Sciatic nerve (tissue), 2 donors: ENCODE measurements around the gene AMBP. TPM values are rescaled to one million over a fixed set of nuclear protein-coding genes. Genes with fewer than 3 reads are reported as not detected.
A peak's percentile ranks its signal among the peaks of the same experiment; 100 is the strongest.

ENCODE experiments used
- ATAC-seq: fragments of 200-7000 bp; cut with Tn5 transposase; one replicate; pipeline ENCODE4 v1.9.1; 2020; ENCODE audit warnings: mild to moderate bottlenecking, moderate library complexity
- DNase-seq: peaks from one replicate; pipeline ENCODE4 v3.0.0-alpha.2; 2020; ENCODE audit warnings: low spot score
- intact Hi-C: fragments of 100-400 bp; cut with DNase I; formaldehyde crosslinking; loops from one replicate; pipeline ENCODE4 v1.14.2; 2022
- total RNA-seq: library from RNA; stranded (reverse); fragmentation: NEBNext Ultra II Directional; extraction: Animal tissue kit (Norgen Biotek cat#: 25700); gene quantifications from one replicate; pipeline ENCODE4 v1.2.1, GENCODE V29; 2021
- donor health status: DM: no; HTN: no; CAD: no.
- donor health status: DM: no; HTN: no; CAD: no.

Gene AMBP
- total RNA-seq, 1 donor from 2014 or later: not detected

DNA sequence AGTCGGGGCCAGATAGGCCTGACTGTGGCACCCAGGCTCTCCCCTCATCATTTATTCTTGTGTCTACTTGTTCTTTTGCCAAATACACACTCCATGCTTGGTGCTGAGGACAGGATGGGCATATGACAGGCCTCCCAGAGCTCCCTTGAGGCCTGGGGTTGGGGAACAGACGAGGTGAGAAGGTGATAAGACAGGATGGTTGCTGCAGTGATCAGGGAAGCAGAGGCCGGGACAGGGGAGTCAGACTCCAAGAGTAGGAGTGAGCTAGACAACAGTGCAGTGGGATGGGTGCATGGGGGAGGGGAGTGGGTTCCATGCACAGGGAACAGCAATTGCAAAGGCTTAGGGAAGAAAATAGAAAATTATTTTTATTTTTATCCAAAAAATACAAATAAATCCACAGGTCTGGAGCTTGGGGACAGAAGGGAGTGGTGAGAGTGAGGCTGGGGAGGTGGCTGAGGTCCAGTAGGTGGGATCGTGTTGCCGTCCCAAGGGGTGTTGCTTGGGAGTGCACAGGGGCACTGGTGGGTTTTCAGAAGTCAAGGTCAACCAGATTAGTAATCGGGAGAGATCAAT is 3.4 kb upstream of the AMBP start:
- ATAC-seq (no peak), DNase-seq (no peak)

DNA sequence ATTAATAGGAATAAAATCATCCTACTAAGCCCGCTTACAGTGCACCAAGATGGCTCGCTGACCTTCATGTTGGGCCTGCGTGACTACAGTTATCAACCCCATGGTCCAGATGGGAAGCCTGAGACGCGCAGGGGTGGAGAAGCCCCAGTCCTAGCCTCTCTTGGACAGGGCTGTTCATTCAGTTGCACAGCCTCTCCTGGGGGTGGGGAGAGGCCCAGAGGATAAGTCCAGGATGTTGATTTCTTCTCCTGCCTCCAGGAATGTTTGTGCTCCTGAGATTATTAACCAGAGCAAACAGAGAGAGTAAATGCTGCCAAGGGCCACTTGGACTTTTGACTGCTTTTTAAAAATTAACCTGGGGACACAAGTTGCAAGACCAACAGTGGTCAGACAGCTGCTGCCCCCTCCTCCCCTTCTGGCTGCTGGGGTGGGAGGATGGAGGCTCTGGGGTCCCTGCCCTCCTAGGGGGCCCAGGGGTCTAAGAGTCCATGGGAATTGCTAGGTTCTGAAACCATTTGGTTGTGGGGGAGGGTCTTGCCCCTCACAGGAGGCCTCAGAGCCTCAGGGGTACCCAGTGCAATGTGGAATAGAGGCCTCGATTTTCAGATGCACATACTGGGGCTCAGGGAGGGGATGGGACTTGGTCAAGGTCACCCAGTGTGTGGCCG is 2.8 kb upstream of the AMBP start:
- ATAC-seq (no peak), DNase-seq (peak; percentile 30)
- intact Hi-C loops: no loop called here

More for the DNA sequence above, 3.4 kb upstream of the AMBP start:
- intact Hi-C loops: no loop called here

DNA sequence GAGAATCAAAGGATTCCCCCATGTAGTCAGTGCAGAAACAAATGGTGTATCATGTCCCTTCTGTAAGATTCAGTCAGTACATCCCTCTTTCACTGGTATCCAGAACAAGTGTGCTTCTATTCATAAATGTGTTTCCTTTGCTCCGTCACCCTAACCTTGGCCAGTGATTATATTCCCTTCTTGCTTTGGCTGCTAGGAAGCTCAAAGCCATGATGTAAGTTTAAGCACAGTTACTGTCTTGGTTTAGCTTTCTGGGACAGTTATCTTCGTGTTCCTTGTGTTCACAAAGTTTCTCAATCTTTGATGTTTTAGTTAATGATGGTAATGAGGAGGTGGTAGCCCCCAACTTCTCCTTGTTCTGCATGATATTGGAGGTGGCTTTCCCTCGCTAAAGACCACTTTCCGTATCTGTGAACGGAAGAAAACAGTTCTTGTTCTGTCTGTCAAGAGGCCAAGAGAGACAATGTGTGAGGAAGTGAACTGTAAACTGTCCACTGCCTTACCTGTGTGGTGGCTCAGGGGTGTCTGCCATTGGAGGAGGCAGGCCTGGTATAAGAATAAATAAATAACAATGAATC is 2.2 kb upstream of the AMBP start:
- DNase-seq: no peak
- ATAC-seq: no peak

DNA sequence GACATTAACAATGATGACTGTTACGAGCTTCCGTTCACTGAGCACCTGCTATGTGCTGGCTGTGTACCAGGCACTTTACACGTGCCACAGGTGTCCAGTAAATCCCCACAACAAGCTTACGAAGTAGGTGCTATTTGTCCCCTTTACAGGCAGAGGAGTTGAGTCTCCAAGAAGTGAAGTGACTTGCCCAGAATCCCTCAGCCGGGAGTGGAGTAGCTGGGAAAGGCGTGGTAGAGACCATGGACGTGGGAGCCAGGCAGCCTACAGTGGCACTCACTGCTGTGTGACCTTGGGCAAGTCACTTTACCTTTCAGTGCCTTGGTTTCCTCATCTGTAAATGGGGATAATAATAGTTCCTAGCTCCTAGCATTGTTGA is 669 bp upstream of the AMBP start:
- DNase-seq (peak; percentile 41), ATAC-seq (no peak)
- intact Hi-C loops: no loop called here

More for the DNA sequence above, 2.2 kb upstream of the AMBP start:
- intact Hi-C loops: no loop called here

DNA sequence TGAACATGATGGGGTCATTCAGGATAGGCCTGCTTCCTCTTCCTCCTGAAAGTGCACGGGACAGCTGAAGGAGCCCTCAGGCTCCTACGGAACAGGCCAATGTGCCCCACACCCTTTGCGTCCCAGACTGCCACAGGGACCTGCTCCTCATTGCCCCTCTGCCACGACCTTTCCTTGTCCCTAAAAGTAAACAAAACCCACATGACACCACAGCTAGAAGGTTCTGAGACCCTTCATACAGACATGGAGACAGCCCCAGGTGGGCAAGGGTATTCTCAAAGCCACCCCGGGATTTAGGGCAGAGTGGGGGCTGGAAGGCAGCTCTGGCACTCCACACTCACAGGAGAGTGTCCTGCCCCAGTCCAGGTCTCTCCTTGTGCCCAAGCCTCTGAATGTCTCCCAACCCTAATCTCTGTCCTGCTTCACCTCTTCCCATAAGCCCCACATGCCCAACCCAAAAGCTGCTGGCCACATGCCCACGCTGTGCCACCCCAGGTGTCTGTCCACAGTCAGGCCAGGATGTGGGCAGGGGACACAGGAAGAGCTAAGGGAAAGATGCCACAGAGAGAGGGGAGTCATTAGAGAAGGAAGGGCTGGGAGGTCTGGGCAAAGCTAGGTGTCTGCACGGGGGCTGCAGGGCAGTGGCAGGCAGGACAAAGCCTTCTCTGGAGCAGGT is 800 bp downstream of the AMBP start:
- ATAC-seq: no peak
- no peak for DNase-seq
- intact Hi-C loops: no loop called here

DNA sequence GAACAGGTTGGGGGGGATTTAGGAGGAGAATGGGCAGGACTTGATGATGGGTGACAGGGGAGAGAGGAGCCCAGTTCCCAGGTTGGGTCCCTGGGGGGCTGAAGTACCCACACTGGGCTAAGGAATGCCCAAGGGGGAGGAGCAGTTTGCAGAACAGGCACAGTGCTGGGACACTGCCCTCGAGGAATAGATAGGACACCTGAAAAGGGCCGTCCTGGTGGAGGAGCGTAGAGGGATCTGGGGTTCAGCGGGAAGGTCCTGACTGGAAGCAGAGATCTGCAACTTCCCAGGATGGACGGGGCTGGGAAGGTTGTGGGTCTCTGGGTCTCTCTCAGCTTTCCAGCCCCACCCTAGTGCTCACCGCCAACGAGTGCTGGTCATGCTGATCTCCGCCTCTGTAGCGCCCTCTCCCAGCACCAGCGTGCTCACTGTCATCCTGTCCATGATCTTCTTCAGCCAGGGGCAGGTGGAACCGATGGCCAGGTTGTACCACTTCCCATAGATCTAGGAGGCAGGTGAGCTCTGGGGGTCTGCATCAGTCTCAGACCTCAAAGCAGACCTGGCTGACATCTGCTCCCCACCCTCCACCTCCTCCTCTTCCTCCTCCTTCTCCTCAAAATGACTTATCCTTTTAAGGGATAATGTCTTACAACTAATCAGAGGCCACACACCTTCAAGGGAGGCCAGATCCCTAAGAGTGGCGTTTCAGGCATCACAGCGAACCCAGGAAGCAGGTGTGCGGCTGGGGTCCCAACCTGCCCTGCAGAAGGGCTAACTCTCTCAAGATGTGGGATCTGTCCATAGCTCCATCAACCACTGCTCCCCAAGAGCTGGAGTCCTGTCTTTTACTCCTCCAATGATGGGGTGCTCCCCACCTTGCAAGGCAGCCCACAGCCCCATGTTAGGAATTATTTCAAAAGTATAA is 1.6 kb downstream of the AMBP start:
- intact Hi-C loops: no loop called here
- no peak for DNase-seq
- ATAC-seq: no peak

DNA sequence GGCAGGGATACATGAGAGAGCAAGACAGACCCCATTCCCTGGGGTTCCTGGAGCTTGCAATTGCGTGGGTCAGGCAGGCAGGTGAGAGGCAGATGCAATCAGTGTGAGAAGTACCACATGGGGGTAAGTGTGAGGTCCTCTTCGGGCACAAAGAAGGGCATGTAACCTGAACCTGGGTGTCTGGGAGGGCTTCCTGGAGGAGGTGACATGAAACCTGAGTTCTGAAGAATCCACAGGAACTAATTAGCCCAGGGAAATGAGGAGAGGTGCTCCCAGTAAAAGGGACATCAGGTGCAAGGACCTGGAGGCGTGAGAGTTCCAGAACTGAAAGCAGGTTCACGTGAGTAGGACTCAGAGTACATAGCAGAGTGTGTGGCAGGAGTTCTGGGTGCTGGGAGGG is 2.5 kb downstream of the AMBP start:
- intact Hi-C loops: no loop called here
- DNase-seq (no peak), ATAC-seq (no peak)

DNA sequence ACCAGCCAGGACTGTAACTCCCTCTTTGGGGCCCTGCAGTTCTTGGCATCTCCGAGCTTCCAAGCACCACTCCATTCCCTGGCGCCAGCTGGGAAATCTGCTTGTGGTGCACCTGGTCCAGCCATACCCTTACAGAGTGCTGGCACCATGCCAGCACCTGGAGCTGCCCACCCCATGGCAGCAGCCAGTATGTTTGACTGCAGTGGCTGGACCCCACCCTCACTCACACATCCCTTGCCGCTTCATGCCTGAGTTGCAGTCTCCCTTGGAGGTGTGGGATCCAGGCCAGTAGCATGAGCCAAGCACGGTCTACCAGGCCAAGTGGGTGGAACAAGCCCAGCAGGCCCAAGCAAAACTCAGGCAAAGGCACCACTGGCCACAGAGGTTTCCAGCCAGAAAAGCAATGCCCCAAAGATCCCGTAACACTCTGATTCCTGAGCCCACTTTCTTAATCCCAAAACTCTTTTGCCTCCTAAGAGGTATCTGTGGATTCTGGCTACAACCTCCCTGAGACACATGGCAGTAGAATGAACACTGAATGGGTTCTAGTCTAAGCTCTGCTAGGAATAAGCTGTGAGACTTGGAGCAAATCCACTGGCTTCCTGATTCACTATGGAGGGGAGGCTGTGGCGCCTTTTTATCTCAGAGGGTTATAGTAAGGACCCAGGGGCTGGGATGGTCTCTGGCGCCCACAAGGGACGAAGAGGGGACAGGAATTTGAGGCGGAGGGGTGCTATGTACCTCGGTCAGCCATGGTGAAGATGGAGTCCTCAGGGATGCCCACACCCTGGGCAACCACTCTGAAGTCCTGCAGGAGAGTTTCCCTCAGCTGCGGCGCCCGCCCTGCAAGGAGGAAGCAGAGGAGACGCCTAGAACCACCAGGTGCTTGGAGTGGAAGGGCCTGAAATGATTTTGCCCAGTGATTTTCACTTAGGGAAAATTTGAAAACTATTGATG is 5.6 kb downstream of the AMBP start:
- DNase-seq: no peak
- intact Hi-C loops: no loop called here
- ATAC-seq: peak; percentile 85

DNA sequence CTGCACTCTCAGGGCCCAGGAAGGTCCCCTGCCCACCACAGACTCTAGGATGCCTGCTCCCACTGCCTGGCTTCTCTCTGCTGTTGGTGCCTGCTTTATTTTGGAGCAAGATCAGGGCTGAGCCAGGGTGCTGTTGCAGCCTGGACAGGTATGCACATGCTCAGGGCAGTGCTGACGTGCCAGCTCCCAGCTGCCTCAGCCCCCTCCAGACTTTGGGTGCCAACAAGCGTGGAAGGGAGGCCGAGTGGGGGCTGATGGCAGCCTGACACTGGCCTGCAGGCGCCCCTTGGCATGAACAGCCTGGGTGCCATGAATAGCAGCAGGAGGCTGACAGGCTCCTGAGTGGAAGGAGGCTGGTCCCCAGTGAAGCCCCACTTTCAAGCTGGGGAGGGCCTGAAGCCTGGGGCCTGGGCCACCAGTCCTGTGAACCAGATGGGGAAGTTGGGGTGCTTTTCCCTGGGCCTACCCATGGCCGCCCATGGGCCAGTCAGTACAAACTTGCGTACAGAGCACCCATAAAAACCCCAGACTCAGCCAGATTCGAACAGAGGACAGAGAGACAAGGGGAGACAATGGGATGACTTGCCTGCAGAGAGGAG is 6.8 kb downstream of the AMBP start:
- intact Hi-C loops: no loop called here
- ATAC-seq: no peak
- no peak for DNase-seq

DNA sequence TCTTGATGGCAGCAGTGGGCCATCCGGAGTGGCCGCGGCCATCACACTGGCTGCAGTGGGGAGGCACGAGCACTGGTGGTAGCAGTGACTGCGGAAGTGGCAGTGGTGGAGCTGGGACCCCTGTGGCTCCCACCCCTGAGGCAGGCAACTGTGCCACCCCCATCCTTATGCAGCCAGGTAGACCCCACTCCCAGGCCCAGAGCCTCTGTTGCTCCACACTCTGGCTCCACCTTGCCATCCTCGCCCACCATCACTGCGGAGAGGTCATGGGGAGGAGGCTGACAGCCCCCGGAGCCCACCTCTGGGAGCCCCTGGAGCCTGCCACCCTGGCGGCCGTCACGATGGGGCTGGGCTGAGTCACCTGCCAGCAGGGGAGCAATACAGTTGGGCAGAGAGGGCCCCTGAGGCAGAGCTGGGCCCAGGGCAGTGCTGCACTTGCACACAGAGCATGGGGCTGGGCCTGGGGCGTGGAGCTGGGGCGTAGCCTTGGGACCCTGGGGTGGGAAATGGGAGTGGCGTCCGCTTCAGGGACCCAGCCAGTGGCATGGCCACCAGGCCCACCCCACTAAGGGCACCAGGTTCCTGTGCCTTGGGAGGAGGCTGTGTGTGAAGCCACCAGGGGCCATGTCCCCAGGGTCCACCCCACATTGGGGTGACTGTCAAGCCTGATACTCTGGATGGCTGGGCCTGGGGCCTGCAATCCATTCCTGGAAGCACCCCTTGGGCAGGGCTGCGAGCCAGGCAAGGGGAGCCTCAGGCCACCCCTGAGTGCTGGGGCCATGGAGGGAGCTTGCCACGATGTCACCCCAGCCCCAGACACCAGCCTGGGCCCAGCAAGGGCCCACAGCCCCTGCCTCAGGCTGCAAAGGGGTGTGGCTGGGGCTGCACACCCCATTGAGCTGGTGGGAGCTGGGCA is 7.7 kb downstream of the AMBP start:
- intact Hi-C loops: no loop called here
- ATAC-seq (no peak), DNase-seq (peak; percentile 35)

DNA sequence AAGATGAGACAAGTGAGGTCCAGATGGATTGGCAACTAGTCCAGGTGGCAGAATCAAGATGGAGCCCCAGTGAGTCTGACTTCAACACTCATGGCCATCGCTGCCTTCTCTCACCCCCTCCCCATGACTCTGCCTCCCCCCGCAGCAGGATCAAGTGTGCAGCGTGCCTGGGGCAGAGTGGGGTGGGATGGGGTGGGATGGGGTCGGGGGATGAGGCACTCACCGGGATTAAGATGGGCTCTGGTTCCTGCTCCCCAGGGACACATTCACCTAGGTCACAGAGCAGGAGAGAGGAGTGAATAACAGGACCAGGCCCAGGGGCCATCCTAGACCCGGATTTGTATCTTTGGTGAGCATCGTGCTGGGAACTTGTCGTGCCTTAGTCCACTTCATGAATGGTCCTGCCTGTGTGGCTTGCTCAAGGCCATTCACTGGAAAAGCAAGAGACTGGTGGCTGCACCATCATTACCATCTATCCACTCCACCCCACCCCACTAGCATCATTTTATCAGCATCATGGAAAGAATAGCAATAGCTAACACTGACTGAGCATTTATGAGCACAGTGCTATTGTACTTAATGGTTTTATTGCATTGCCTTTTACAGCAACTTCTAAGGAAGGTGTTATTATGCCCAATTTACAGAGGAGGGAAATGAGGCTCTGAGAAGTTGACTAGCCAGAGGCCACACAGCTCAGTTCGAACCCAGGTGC is 8.5 kb downstream of the AMBP start:
- intact Hi-C loops: no loop called here
- ATAC-seq: no peak
- DNase-seq: no peak

DNA sequence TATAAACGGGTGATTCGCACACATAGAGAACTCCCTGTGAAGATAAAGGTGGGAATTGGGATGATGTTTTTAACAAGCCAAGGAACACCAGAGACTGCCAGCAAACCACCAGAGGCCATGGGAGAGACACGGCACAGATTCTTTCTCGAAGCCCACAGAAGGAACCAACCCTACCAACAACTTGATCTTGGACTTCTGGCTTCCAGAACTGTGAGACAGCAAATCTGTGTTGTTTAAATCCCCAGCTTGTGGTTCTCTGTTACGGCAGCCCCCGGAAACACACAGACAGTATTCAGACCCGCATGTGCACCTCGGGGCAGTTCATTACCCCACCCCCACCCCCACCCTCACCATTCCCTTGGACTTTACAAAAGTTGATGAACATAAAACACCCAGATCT is 12.8 kb downstream of the AMBP start:
- ATAC-seq (no peak), DNase-seq (no peak)
- intact Hi-C loops: no loop called here

DNA sequence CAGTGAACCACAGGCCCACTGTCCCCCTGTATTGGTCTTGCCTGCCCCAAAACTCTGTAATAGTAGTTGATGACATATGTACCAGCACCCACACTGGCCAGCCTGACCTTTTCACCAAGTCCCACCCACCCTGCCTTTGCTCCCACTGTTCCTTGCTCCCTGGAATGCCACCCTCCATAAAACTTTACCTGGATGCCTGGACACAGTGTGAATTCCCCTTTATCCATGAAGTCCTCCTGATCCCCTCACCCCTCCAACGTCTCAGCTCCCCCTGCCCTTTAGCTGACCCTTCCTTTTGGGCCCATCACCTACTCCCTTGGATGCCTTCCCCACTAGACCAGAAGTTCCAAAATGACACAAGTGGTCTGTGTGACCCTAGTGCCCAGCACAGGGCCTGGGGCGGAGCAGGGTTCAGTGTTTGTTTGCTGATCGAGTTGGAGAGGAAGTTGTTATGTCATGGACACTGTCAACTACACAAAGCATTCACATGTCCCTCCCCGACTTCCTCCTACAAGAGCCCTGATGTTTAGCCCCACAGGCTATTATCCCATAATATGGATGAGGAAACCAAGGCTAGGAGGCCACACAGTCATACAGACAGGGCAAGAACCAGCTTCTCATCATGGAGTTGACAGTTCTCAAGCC is 16.1 kb downstream of the AMBP start:
- no peak for DNase-seq

DNA sequence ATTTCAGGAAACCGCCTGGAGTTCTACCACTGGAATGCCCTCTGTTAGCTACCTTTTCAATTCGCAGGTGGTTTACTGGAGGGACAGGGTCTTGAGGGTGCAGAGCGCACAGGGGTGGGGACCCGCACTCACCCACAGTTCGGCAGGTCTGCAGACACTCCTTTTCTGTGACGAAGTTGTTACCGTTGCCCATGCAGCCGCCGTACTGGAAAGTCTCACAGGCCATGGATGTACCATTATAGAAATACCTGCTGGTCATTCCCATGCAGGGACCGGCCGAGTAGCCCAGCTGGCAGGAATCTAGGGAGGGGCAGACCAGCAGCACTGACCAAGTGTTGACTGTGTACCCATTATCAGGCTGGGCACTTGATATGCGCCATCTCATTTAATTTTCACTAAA is 16.8 kb downstream of the AMBP start:
- intact Hi-C loops: no loop called here
- ATAC-seq: no peak
- no peak for DNase-seq

More for the DNA sequence above, 16.1 kb downstream of the AMBP start:
- no peak for ATAC-seq
- intact Hi-C loops: no loop called here

DNA sequence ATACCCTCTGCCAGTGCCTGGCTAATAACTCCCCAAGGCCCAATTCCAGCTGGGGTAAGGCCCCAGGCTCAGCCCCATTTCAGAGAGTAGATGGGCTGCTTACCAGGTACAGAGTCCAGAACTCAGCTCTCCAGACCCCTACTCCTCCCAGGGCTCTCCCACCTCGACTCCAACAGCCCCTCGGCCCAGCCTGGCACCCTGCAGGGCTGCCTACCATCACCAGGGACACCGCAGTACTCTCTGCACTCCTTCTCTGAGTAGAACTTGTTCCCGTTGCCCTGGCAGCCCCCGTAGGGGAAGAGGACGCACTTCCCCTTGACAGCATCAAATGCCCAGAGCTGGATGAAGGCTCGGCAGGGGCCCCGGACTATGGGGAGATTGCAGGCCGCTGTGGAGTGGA is 17.4 kb downstream of the AMBP start:
- DNase-seq (no peak), ATAC-seq (peak; percentile 11)
- intact Hi-C loops: no loop called here

DNA sequence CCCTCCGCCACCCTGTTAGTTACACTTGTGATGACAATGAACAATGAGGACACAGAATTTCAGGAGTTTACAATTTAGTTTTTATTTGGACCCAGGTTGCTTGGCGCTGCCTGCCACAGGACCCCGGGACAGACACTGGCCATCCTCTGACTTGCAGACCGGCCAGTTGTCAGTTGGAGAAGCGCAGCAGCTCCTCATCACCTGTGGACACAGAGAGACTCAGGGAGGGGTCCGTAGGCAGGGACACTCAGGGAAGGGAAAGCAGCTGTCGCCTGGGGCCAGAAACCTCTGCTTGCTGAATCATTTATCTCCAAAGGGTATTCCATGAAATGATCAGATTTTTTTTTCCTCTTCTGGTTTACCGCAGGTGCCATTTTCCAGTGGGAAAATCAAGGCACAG is 18.0 kb downstream of the AMBP start:
- intact Hi-C loops: no loop called here
- DNase-seq: no peak
- no peak for ATAC-seq
